ENCODE results near the gene CHST4. TPM values are rescaled to one million over a fixed set of nuclear protein-coding genes. Genes with fewer than 3 reads are reported as not detected.

CHST4 gene
- total RNA-seq, 1 donor from 2014 or later: 0.38 TPM

GRCh38 chr16:71565812-71566700, 39.8 kb downstream of the CHST4 start:
- DNase-seq: no peak
- Histone ChIP-seq H3K4me1 (peaks cover 11% of the 10 kb centered on the region), H3K9me3 (peaks cover 4% of the 10 kb centered on the region), H3K27me3 (no peaks in the 10 kb centered on the region), H3K27ac (peak overlapping the region; percentile 91), H3K36me3 (no peaks in the 10 kb centered on the region), H3K4me3 (peak overlapping the region; percentile 53)
- intact Hi-C loops (cut with DNase I): no loop called here
- ATAC-seq: no peak
- TF ChIP-seq CTCF (IDR thresholded peaks at IDR 0.05): no peak

- H3K36me3 ChIP-seq: no peaks in the 10 kb centered on the region
- DNase-seq (no peak), ATAC-seq (no peak)
- peaks cover 11% of the 10 kb centered on the region for H3K4me1 ChIP-seq
- no peaks in the 10 kb centered on the region for H3K27me3 ChIP-seq
- H3K27ac ChIP-seq: peak overlapping the region; percentile 30
- intact Hi-C loops (cut with DNase I): no loop called here
- H3K9me3 ChIP-seq: no peaks in the 10 kb centered on the region
- no peak for TF ChIP-seq CTCF (IDR thresholded peaks at IDR 0.05)
- H3K4me3 ChIP-seq: no peak overlapping the region
These were observed 41.7 kb downstream of the CHST4 start for GRCh38 chr16:71567931-71568330.

GRCh38 chr16:71568551-71568950, 42.3 kb downstream of the CHST4 start:
- Histone ChIP-seq H3K4me1 (peaks cover 11% of the 10 kb centered on the region), H3K4me3 (no peak overlapping the region), H3K27ac (peak overlapping the region; percentile 30), H3K27me3 (no peaks in the 10 kb centered on the region), H3K9me3 (no peaks in the 10 kb centered on the region), H3K36me3 (no peaks in the 10 kb centered on the region)
- intact Hi-C loops (cut with DNase I): no loop called here
- ATAC-seq: no peak
- TF ChIP-seq CTCF (IDR thresholded peaks at IDR 0.05): no peak
- no peak for DNase-seq

GRCh38 chr16:71569621-71570020, 43.4 kb downstream of the CHST4 start:
- H3K4me1 ChIP-seq: peaks cover 5% of the 10 kb centered on the region
- no peaks in the 10 kb centered on the region for H3K36me3 ChIP-seq
- H3K27ac ChIP-seq: no peak overlapping the region
- no peak overlapping the region for H3K4me3 ChIP-seq
- intact Hi-C loops (cut with DNase I): no loop called here
- DNase-seq (no peak), ATAC-seq (peak; percentile 47)
- H3K27me3 ChIP-seq: no peaks in the 10 kb centered on the region
- no peak for TF ChIP-seq CTCF (IDR thresholded peaks at IDR 0.05)
- no peaks in the 10 kb centered on the region for H3K9me3 ChIP-seq

- peaks cover 5% of the 10 kb centered on the region for H3K4me1 ChIP-seq
- no peak for TF ChIP-seq CTCF (IDR thresholded peaks at IDR 0.05)
- no peaks in the 10 kb centered on the region for H3K27me3 ChIP-seq
- no peak overlapping the region for H3K27ac ChIP-seq
- ATAC-seq: no peak
- no peak for DNase-seq
- H3K9me3 ChIP-seq: no peaks in the 10 kb centered on the region
- no peak overlapping the region for H3K4me3 ChIP-seq
- intact Hi-C loops (cut with DNase I): no loop called here
- no peaks in the 10 kb centered on the region for H3K36me3 ChIP-seq
These were observed 43.9 kb downstream of the CHST4 start for GRCh38 chr16:71570144-71570543.

All from upper lobe of right lung (tissue), 1 donor.